Neural progenitor cell (in vitro differentiated cells): ENCODE data around the gene NCK2. TPM values are rescaled to one million over a fixed set of nuclear protein-coding genes. Genes with fewer than 3 reads are reported as not detected.

Source experiments
- DNase-seq: peaks from one replicate; pipeline ENCODE4 v3.0.0-alpha.2; 2016; ENCODE audit warnings: low spot score
- H2AFZ ChIP-seq: fragments of 200-600 bp; sonication (generic); replicated peaks from 2 replicates; pipeline ENCODE4 v1.6.1; 2016; ENCODE audit warnings: antibody characterized with exemption
- H3F3A ChIP-seq: fragments of 200-600 bp; sonication (generic); 2 replicates; pipeline ENCODE4 v1.6.1; 2016; ENCODE audit warnings: antibody characterized with exemption, low read depth
- H3K27ac ChIP-seq: fragments of 200-600 bp; sonication (generic); 2 replicates; pipeline ENCODE4 v1.5.1; 2016; ENCODE audit warnings: mild to moderate bottlenecking
- H3K27me3 ChIP-seq: fragments of 200-600 bp; sonication (generic); 2 replicates; pipeline ENCODE4 v1.6.1; 2016; ENCODE audit warnings: mild to moderate bottlenecking, moderate library complexity
- H3K36me3 ChIP-seq: fragments of 200-600 bp; sonication (generic); 2 replicates; pipeline ENCODE4 v1.5.1; 2016
- H3K4me1 ChIP-seq: fragments of 200-600 bp; sonication (generic); 2 replicates; pipeline ENCODE4 v1.6.1; 2016; ENCODE audit warnings: mixed run types
- H3K4me2 ChIP-seq: fragments of 200-600 bp; sonication (generic); 2 replicates; pipeline ENCODE4 v1.6.1; 2016
- H3K4me3 ChIP-seq: fragments of 200-600 bp; sonication (generic); 2 replicates; pipeline ENCODE4 v1.5.1; 2016
- H3K79me2 ChIP-seq: fragments of 200-600 bp; sonication (generic); 2 replicates; pipeline ENCODE4 v1.6.1; 2016; ENCODE audit warnings: low read depth
- H3K9ac ChIP-seq: fragments of 200-600 bp; sonication (generic); 2 replicates; pipeline ENCODE4 v1.6.1; 2016
- H3K9me3 ChIP-seq: fragments of 200-600 bp; sonication (generic); 2 replicates; pipeline ENCODE4 v1.5.1; 2016; ENCODE audit warnings: low read depth
- H4K20me1 ChIP-seq: fragments of 200-600 bp; sonication (generic); 2 replicates; pipeline ENCODE4 v1.6.1; 2016; ENCODE audit warnings: low read depth
- H3K27ac Mint-ChIP-seq: 3 replicates; pipeline ENCODE4 v1.8.0; 2021; ENCODE audit warnings: mixed read lengths
- H3K27me3 Mint-ChIP-seq: 2 replicates; pipeline ENCODE4 v1.8.0; 2022; ENCODE audit warnings: low read depth, mild to moderate bottlenecking, inconsistent platforms, moderate library complexity, mixed read lengths; ENCODE audit not compliant: insufficient read depth
- H3K36me3 Mint-ChIP-seq: 3 replicates; pipeline ENCODE4 v1.8.0; 2021; ENCODE audit warnings: mixed read lengths
- H3K4me1 Mint-ChIP-seq: 3 replicates; pipeline ENCODE4 v1.8.0; 2021; ENCODE audit warnings: mixed read lengths
- H3K4me3 Mint-ChIP-seq: 3 replicates; pipeline ENCODE4 v1.8.0; 2021; ENCODE audit warnings: mild to moderate bottlenecking, moderate library complexity, mixed read lengths
- H3K9me3 Mint-ChIP-seq: 3 replicates; pipeline ENCODE4 v1.8.0; 2020; ENCODE audit warnings: mixed read lengths
- CTCF ChIP-seq: fragments of 200-600 bp; sonication (generic); IDR thresholded peaks from 2 replicates; pipeline ENCODE4 v1.5.1; 2017; ENCODE audit warnings: antibody characterized with exemption, mild to moderate bottlenecking
- EZH2 ChIP-seq: fragments of 200-600 bp; sonication (generic); IDR thresholded peaks from 2 replicates; pipeline ENCODE4 v1.6.1; 2017; ENCODE audit warnings: antibody characterized with exemption, mild to moderate bottlenecking, moderate library complexity
- EZH2phosphoT487 ChIP-seq: fragments of 200-600 bp; sonication (generic); IDR thresholded peaks from 2 replicates; pipeline ENCODE4 v1.6.1; 2017; ENCODE audit warnings: antibody characterized with exemption
- total RNA-seq: library from RNA; depleted of rRNA; stranded (reverse); fragments of >200 nt; gene quantifications from 2 replicates; pipeline ENCODE4 v1.2.3, GENCODE V29; 2015; ENCODE audit warnings: low replicate concordance

NCK2 gene
- total RNA-seq, 1 donor from 2014 or later: 26.2 TPM

GRCh38 chr2:105800953-105801635 lies 56.4 kb downstream of the NCK2 start:
- H4K20me1 ChIP-seq: peaks cover 72% of the 10 kb centered on the region

GRCh38 chr2:105801961-105802360 lies 57.2 kb downstream of the NCK2 start:
- H3K4me3 ChIP-seq: no peak overlapping the region
- H3K27me3 Mint-ChIP-seq: peaks cover 2% of the 10 kb centered on the region
- no peak overlapping the region for H3K4me2 ChIP-seq
- no peak overlapping the region for H2AFZ ChIP-seq
- H3K79me2 ChIP-seq: peaks cover 96% of the 10 kb centered on the region
- DNase-seq: no peak
- peaks cover 6% of the 10 kb centered on the region for H3K9me3 Mint-ChIP-seq
- no peak overlapping the region for H3K27ac Mint-ChIP-seq
- no peaks in the 10 kb centered on the region for H3K27me3 ChIP-seq
- H3K36me3 ChIP-seq: no peaks in the 10 kb centered on the region
- H3K4me1 Mint-ChIP-seq: peaks cover 54% of the 10 kb centered on the region
- H3K9me3 ChIP-seq: no peaks in the 10 kb centered on the region
- peaks cover 34% of the 10 kb centered on the region for H3K36me3 Mint-ChIP-seq
- H3K4me1 ChIP-seq: peaks cover 30% of the 10 kb centered on the region
- no peak overlapping the region for H3K27ac ChIP-seq
- no peak overlapping the region for H3K9ac ChIP-seq
- H3K4me3 Mint-ChIP-seq: no peak overlapping the region
- peaks cover 71% of the 10 kb centered on the region for H4K20me1 ChIP-seq
- no peaks in the 10 kb centered on the region for H3F3A ChIP-seq
- TF ChIP-seq CTCF: no peak
- no peak for TF ChIP-seq EZH2
- TF ChIP-seq EZH2phosphoT487: no peak

More at GRCh38 chr2:105800953-105801635, 56.4 kb downstream of the NCK2 start:
- peaks cover 4% of the 10 kb centered on the region for H3K9me3 Mint-ChIP-seq
- peaks cover 34% of the 10 kb centered on the region for H3K36me3 Mint-ChIP-seq
- H3K4me2 ChIP-seq: no peak overlapping the region
- no peak overlapping the region for H2AFZ ChIP-seq
- no peak overlapping the region for H3K4me3 ChIP-seq
- H3K27me3 Mint-ChIP-seq: peaks cover 2% of the 10 kb centered on the region
- H3K79me2 ChIP-seq: peaks cover 97% of the 10 kb centered on the region
- H3K9ac ChIP-seq: no peak overlapping the region
- H3K4me1 Mint-ChIP-seq: peaks cover 53% of the 10 kb centered on the region
- no peaks in the 10 kb centered on the region for H3F3A ChIP-seq
- H3K36me3 ChIP-seq: no peaks in the 10 kb centered on the region
- no peaks in the 10 kb centered on the region for H3K27me3 ChIP-seq
- TF ChIP-seq CTCF (no peak), EZH2 (no peak), EZH2phosphoT487 (no peak)
- no peak overlapping the region for H3K27ac ChIP-seq
- no peak for DNase-seq
- no peak overlapping the region for H3K27ac Mint-ChIP-seq
- H3K9me3 ChIP-seq: no peaks in the 10 kb centered on the region
- H3K4me3 Mint-ChIP-seq: no peak overlapping the region
- peaks cover 31% of the 10 kb centered on the region for H3K4me1 ChIP-seq

- H3K4me2 ChIP-seq: no peak overlapping the region
- Mint-ChIP-seq H3K27me3 (peaks cover 2% of the 10 kb centered on the region), H3K4me1 (peaks cover 52% of the 10 kb centered on the region), H3K4me3 (no peak overlapping the region), H3K36me3 (peaks cover 34% of the 10 kb centered on the region), H3K9me3 (peaks cover 6% of the 10 kb centered on the region), H3K27ac (no peak overlapping the region)
- no peaks in the 10 kb centered on the region for H3F3A ChIP-seq
- H2AFZ ChIP-seq: no peak overlapping the region
- H3K9ac ChIP-seq: no peak overlapping the region
- TF ChIP-seq EZH2phosphoT487: no peak
- TF ChIP-seq CTCF: no peak
- no peak for TF ChIP-seq EZH2
- H3K4me1 ChIP-seq: peaks cover 28% of the 10 kb centered on the region
- no peak overlapping the region for H3K27ac ChIP-seq
- H3K36me3 ChIP-seq: no peaks in the 10 kb centered on the region
- no peak for DNase-seq
- no peaks in the 10 kb centered on the region for H3K27me3 ChIP-seq
- H4K20me1 ChIP-seq: peaks cover 69% of the 10 kb centered on the region
- peaks cover 96% of the 10 kb centered on the region for H3K79me2 ChIP-seq
- no peaks in the 10 kb centered on the region for H3K9me3 ChIP-seq
- no peak overlapping the region for H3K4me3 ChIP-seq
Observed at GRCh38 chr2:105802587-105802986, 57.9 kb downstream of the NCK2 start.
